ENCODE measurements around the gene HDAC7.

HDAC7 gene

DNA sequence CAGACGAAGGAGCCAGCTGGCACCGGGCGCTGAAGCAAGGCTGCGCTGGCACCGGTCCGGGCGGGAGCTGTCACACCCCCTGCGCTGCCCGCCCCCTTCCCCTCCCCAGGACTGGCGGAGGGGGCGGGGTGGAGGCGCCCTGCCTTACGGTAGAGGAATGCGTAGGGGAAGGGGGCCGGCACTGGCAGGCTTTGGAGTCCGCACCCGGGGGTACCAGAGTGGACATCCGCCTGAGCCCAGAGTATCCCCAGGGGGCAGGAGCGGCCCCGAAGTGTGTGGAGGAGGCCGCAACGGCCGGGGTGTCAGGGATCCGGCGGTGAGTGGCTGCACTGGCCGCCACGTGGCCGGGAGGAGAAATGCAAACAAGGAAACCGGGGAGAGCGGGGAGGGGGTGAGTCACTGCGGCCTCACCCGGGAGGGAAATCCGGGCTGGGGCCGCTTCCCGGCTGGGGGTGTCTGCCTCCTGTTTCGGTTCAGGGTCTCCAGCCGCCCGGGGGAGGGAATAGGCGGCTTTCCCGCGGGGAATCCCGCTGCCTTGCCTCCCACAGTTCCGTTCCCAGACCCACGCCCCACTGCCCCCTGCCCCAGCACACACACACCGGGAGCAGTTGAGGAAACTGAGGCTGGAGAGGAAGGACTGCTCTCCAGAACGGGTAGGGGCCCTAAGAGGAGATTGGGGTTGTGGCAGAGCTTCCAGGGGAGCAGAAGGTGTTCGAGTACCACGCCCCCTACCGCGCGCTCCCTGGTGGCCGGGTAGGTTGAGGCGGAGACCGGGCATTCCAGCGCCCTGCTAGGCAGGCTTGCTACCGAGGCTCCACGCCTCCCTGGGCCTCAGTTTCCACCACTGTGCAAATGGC lies 60.6 kb downstream of the HDAC7 start, which contains the start of gene RAPGEF3:
RAPGEF3 (minus strand) TSS at position 47 of the 857 bp plus-strand sequence. CDS start 324 bp downstream, outside the sequence.
- DNase-seq (ENCODE audit: low read depth) = peak; percentile 36

DNA sequence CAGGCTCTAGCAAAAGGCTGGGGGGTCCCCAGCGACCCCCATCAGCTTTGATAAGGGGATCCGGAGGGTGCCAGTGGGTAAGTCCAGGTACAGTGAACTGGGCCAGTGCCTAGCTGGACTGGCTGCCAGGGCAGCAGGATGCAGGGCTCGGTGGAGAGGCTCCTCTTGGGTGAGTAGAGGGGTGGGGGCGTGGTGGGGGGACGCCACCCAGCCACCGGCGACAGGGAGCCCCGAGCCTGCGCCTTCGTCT lies 61.2 kb downstream of the HDAC7 start:
- no peak for DNase-seq (ENCODE audit: low read depth)

DNA sequence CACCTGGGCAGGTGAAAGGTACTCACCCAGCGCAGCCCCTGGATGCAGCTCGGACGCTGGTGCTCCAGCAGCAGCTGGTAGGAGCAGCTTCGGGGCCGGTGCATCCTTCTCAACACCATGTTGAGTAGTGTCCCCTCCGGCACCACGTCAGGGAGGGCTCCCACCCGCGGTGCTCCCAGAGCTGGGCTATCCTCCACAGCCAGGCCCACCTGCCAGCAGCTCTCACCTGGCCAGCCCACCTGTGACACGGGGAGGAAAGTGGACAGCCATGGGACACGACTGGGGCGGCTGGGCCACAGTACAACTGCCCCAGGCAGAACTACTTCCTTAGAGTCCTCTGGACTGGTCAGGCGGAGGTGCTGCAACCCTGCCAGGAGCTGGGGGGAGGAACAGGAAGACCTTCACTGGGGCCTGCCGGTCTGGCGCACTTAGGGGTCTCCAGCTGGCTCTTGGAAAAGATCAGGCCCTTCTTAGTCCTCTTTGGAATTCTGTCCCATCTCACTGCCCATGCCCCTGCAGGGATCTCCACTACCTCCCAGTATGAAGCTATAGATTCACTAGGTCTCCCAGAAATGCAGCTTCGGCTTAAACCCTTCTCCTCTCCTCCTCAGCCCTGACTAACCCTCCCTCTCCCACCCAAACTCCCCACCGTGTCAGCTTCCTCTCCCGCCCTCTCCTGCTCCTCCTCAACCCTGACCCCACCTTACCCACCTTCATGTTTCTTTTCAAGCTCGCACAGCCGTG lies 61.7 kb downstream of the HDAC7 start:
- DNase-seq (ENCODE audit: low read depth) = no peak

DNA sequence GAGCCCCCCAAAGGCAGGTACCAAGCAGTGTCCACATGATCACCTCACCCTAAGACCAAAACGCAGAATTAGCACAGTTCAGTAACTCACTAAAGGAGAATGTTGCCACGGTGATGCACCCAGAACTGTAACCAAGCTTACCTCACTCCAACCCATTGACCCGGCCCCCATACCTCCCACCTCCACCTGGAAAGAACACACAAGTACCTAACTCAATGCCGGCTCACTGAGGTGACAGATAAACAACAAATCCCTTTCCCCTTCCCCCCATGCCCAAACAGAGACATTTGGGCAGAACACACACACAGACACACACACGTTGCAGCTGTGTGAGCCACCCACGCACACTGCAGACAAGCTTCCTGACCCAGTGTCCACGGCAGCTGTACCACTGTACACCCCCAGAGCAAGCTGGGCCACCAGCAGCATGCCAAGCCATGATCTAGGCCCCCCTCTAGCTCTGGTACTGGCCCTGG lies 62.3 kb downstream of the HDAC7 start:
- no peak for DNase-seq (ENCODE audit: low read depth)

DNA sequence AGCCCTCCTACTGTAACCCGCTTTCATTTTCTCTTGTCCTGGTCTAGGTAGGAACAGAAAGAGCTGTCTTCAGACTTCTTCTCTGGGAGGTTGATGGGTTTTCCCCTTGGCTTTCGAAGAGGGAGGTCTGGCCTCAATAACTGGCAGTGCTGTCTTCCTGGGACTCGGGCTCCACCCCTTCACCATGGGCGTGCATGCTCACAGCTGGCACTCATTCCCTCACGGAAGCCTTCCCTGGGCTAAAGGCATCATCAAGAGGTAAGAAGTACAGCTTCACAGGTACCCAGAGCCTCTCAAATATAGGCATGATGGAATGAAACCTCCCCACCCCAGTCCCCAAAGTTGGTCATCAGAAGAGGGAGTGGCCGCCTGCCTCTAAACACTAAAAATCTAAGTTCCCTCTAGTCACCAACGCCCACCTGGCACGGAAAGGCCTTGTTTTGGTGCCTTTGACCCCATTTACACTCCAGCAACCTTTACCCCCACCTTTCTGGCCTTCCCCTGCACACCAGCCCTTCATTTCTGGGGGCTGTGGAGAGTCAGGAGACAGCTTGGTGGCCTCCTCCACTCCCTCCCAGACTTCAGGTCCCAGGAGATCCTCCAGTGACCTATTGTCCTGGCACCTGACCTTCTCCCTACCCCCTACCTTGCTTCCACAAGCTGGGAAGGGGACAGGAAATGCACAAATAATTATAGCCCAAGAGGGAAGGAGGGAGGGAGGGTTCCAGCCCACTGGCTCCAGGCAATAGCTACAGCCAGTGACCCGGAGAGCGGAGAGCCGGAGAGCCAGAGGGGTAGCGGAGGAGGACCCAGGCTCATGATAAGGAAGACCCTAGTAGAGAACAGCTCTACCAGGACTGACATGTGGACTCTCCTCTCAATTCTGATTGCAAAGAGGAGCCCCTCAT lies 63.8 kb downstream of the HDAC7 start:
- DNase-seq (ENCODE audit: low read depth) = no peak

DNA sequence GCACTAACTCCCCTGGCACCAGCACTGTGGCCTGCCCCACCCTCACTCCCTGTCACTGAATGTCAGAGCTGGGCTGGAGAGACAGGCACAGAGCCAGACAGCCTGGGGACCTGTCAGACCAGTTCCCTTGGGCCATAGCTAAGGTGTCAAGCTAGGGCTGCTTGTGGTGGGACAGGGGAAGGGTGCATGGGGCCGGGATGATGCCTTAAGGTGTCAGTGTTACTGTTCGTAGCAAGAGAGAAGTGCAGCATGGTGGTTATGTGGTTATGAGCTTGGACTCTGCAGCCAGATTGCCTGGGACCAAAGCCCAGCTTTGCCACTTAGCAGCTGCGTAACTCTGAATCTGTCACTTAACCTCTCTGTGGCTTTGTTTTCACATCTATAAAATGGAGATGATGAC lies 64.8 kb downstream of the HDAC7 start:
- DNase-seq (ENCODE audit: low read depth) = no peak

DNA sequence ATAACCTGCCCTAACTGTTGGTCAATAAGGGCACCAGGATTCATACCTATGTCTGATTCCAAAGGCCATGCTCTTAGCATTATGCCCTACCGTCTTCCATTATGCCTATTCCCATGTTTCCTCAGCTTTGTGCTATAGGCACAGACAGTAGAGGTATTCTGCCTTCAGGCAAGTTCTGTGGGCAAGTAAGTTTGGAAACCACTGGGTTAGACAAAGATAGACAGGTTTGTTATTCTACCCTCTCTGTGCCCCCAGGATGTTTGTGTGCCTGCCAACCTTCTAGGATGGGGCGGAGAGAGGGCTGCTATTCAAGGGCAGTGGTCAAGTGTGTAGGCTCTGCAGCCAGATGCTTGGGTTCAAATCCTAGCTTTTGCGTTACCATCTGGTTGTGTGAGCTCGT lies 65.6 kb downstream of the HDAC7 start:
- DNase-seq (ENCODE audit: low read depth) = no peak

DNA sequence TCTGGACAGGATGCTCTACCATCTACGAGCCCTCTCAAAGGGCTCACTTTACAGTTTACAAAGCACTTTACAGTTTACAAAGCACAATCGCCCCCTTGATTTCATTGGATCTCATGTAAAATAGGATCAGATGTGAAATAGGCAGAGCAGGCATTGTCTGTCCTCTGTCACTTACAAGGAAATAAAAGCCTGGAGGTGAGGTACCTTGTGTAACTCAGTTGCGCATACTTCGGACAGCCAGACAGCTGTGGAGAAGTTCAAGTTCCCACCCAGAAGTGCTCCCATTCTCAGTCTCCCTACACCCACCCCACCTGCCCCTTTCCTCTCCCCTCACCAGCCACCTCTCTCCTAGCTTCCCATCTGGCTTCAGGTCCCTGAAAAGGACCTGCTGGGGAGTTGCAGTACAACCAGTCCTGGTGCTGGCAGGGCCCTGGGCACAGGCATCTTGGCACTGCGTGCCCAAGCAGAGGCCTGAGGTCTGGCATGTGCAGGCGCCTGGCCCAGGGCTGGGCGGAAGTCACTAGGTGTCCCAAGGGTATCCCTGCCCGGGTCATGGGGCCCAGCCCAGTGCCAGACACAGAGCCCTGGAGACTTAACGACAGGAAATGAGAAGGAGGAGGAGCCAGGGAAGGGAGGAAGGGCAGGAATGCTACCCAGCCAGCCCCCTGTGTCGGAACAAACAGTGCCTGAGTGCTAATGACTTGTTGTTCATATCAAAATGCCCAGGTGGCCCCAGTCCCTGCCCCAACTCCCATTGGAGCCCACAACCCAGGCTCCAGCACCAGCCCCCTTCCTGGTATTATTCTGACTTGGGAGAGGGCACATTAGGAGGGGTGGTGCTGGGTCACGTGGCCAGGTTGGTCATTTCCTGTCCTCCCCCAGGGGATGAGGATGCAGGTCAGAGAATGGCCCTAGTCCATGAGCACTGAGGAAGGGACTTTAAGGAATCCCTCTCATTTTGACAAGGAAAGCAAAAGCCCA lies 66.4 kb downstream of the HDAC7 start:
- DNase-seq (ENCODE audit: low read depth) = no peak

DNA sequence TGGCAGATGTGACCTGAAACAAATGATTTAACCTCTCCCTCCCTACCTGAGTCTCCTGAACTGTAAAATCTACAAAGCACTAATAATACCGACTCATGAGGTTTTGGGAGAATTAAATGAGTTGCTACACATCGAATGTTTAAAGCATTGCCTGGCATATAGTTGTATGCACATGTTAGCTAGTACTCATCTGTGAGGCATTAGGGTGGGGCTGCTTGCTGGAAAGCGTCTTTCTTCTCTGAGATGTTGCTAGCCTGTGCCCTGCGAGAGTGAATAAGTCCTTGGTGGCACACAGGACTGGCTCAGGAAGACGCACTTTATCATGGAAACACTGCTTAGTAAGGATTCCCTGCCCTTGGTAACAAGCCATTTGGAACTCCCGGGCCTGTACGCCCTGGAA lies 67.2 kb downstream of the HDAC7 start:
- no peak for DNase-seq (ENCODE audit: low read depth)

DNA sequence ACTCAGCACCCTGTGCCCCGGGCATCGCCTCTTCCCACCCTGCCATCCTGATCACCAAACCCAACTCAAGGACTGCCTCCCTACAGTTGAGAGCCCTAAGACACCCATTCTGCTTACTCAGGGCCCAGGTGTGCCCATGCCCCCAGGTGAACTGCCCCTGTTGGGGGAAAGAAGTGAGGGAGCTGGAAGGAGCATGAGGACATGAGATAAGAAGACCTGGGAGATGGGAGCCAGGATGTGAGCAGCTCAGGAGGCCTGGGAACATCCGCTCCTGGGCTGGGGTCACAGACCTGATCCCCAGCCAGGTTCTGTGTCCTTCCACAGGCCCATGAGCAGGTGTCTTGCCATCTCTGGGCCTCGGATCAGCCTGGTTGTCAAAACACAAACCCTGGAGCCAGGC lies 67.6 kb downstream of the HDAC7 start:
- DNase-seq (ENCODE audit: low read depth) = no peak

DNA sequence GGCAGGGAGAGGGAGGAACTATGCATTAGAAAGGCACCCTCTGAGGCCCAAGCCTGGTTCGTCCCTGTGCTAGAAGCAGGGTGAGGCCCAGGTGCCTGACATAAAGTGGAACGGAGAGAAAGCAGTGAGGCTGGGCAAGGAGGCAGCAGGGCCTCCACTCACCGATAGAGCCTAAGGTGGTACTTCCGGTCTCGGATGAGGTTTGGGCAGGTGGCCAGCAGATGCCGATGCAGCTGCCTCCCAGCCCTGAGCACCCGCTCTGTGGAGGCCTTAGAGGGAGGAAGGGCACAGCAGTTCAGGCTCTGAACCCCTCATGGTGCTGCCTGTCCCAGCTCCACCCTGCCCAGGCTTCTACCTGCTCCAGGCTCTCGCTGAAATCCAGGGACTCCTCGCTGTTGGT lies 68.1 kb downstream of the HDAC7 start:
- no peak for DNase-seq (ENCODE audit: low read depth)

DNA sequence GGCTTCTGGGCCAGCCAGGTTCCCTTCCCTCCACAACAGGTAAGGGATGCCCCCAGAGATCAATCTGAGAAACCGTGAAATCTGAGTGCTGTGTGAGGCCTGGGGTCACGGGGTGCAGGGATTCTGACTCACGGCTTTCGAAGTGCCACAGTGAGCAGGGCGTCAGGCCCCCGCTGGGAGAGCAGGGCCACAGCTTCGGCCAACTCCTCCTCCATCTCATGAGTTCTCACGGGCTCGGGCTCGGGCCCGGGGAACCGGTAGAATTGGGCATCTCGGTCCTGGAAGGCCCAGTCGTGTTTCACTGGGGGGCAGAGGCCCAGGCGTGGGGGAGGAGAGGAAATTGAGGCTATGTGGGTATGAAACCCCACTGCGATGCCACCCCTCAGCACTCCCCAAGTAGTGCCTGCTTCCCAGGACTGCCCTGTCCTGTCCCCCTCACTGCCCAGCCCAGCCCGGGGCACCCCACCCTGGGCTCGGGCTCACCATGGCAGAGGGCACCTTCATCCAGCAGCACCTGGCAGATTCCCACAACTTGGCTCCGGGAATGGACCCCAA lies 68.7 kb downstream of the HDAC7 start:
- no peak for DNase-seq (ENCODE audit: low read depth)

DNA sequence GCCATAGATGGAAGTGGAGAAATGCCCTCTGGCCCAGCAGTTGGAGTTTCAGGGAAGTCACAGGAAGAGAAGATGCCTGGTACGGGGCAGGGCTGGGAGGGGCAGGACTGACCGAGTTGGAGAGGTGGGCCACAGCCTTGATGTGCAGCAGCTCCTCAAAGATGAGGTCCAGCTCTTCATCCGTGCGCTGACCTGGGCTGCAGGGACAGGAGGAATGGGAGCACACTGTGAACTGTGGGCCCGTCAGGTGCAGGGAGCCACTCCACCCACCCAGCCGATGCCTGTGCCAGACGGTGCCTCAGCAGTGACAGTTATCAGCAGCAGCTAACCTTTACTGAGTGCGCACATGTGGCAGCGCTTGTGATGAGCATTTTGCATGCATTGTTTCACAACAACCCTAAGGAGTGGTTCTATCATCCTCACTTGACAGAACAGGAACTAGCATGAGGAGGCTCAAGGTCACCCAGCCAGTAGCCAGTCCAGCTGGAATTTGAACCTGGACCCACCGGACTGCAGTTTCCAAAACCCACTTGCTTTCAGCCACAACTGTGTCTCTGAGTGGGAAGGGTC lies 69.4 kb downstream of the HDAC7 start:
- no peak for DNase-seq (ENCODE audit: low read depth)

DNA sequence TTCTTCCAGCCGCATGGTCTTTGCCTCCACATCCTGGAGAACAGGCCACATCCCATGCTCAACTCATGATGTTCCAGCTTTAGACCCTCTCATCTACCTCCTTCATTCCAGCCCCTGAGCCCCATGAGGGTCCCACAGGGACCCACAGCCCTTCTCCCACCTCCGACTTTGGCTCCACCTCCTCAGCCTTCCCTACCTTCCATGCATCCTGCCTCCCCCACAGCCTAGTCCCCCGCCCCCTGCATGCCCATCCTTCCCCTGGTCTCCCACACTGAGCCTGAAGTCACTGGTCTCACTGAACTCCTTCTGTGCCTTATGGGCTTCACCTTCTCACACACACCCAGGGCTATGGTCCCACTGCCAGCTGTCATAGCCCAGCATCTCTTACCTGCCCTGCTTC lies 70.8 kb downstream of the HDAC7 start:
- DNase-seq (ENCODE audit: low read depth) = no peak

DNA sequence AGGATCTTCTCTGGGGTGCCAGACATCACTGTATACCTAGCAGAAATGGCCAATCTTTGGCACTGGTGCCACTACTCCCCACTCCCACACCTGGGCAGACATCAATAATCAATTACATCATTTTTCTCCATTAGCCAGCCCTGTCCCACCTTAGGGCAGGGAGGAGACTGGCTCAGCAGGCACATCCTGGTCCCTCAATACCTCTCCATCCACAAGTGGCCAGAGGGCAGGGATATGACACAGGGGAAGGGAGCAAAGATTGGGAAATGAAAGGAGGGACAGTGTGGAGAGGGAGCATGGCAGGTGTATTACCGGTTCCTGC lies 71.2 kb downstream of the HDAC7 start:
- DNase-seq (ENCODE audit: low read depth) = no peak

DNA sequence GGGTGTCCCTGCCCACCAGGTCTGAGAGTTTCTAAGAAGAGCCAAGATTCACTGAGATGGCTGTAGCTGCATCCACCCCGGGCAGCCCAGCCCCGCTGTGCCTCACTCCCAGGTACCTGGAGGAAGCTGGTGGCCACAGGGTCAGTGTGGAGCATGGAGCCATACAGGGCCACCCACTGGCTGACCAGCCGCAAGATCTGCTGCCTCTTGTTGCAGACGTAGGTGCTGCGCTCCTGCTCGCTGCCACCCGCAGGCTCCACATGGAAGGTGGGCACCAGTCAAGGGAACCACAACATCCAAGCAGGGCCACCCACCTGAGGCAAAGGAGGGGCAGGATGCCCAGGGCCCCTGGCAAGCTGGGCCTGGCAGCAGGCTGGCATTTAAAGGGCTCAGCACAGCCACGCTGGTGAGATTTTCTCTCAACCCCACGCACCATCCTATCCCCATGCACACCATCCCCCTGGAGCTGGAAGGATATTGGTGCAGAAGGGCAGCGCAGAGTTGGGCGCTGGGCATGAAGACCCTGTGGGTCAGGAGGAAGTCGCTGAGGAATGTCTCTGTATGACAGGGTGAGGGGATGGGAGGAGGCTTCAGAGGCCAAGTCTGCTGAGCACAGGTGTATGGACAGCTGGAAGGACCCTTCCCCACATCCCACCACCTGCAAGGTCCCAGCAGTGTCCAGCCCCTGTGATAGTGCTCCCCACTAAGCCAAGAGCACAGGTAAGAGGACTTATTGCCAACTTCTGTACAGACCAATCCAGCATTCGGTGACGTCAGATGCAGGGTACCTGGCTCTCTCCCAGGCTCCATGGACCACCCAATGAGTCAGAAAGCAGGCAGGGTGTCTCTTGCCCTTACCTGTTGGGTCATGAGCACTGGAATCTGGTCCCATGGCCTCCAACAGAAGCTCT lies 71.9 kb downstream of the HDAC7 start:
- no peak for DNase-seq (ENCODE audit: low read depth)

DNA sequence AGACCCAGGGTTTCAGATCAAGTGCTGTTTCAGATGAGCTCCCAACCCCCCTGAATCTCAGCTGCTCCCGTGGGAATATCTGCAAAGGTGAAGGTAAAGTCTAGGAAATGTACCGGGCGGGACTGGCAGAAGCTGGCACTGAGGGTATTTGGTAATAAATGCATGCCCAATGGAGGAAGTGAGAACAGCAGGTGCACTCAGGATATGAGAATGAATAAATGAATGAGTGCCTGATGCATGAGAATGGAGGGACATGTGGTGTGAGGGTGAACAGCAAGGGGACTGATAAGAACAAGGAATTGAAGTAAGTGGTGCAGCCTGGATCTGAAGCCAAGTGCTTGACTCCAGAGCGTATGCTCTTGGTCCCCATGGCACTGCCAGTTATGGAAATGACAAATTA lies 72.6 kb downstream of the HDAC7 start:
- no peak for DNase-seq (ENCODE audit: low read depth)

DNA sequence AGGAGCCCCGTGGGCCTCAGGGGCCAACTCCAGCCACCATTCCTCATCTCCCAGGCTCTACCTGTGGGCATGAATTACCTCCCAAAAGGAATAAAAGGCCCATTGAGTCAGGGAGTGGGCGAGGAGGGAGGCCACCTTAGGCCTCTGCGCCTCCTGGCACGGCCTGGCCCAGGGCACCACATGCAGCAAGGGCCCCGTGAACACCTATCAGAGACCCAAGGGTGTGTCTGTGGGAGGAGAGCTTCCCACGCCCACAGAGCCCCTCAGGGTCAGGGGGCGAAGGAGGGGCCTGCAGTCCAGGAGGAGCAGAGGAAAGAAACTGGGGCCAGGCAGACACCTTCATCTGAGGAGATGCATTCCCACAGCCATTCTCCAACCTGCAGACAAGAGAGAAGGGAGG lies 73.2 kb downstream of the HDAC7 start:
- no peak for DNase-seq (ENCODE audit: low read depth)

DNA sequence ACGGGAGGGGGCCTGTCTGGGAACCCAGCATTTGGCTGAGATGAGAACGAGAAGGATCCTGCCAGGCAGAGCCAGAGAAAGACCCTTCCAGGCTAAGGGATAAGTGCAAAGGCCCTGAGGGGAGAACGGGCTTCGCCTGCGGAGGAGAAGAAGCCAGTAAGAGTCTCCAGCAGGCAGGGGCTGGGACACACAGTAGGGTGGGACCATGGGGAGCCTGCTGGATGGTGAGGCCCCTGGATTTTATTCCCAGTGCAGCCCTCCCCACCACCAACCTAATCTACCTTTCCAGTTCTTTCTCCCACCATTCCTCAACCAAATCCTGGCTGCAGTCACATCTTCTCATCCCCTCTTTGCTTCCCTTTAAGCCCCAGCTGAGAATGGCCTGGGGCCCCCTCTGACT lies 73.6 kb downstream of the HDAC7 start:
- no peak for DNase-seq (ENCODE audit: low read depth)

Measured in GM04503 (cell line).